ENCODE measurements around the gene ZNF611.
"Not testable (repeated sequence)": the region's sequence is repeated elsewhere in the genome, so short reads cannot be mapped to it uniquely, and the experiment has no call there.

Gene ZNF611

GRCh38 chr19:52681216-52681615 is 53.6 kb downstream of the ZNF611 start:
- DNase-seq (ENCODE audit: low spot score) = not testable (repeated sequence)

GRCh38 chr19:52679598-52679997 is 55.2 kb downstream of the ZNF611 start:
- DNase-seq (ENCODE audit: low spot score) = no peak

GRCh38 chr19:52675239-52675638 is 59.6 kb downstream of the ZNF611 start:
- not testable (repeated sequence) for DNase-seq (ENCODE audit: low spot score)

GRCh38 chr19:52673014-52673413 is 61.8 kb downstream of the ZNF611 start:
- no peak for DNase-seq (ENCODE audit: low spot score)

GRCh38 chr19:52670046-52670445 is 64.8 kb downstream of the ZNF611 start:
- peak; percentile 44 for DNase-seq (ENCODE audit: low spot score)

GRCh38 chr19:52669586-52669985 is 65.3 kb downstream of the ZNF611 start:
- DNase-seq (ENCODE audit: low spot score) = no peak

- no peak for DNase-seq (ENCODE audit: low spot score)
Observed at GRCh38 chr19:52667972-52668371, 66.9 kb downstream of the ZNF611 start.

- no peak for DNase-seq (ENCODE audit: low spot score)
Observed at GRCh38 chr19:52666506-52666905, 68.3 kb downstream of the ZNF611 start.

GRCh38 chr19:52665529-52665928 is 69.3 kb downstream of the ZNF611 start:
- peak; percentile 88 for DNase-seq (ENCODE audit: low spot score)

GRCh38 chr19:52665027-52665426 is 69.8 kb downstream of the ZNF611 start:
- no peak for DNase-seq (ENCODE audit: low spot score)

- no peak for DNase-seq (ENCODE audit: low spot score)
Observed at GRCh38 chr19:52664461-52664860, 70.4 kb downstream of the ZNF611 start.

GRCh38 chr19:52662631-52663030 is 72.2 kb downstream of the ZNF611 start:
- DNase-seq (ENCODE audit: low spot score) = no peak

GRCh38 chr19:52660981-52661380 is 73.9 kb downstream of the ZNF611 start:
- DNase-seq (ENCODE audit: low spot score) = no peak

- DNase-seq (ENCODE audit: low spot score) = no peak
Observed at GRCh38 chr19:52659013-52659412, 75.8 kb downstream of the ZNF611 start.

GRCh38 chr19:52658595-52658994 is 76.2 kb downstream of the ZNF611 start:
- DNase-seq (ENCODE audit: low spot score) = no peak

- no peak for DNase-seq (ENCODE audit: low spot score)
Observed at GRCh38 chr19:52653161-52653560, 81.7 kb downstream of the ZNF611 start.

Measured in RKO (cell line).